ENCODE measurements around the gene MRGPRD. TPM values are rescaled to one million over a fixed set of nuclear protein-coding genes. Genes with fewer than 3 reads are reported as not detected.

MRGPRD gene
- total RNA-seq, 1 experiment from 2014 or later = not detected

DNA sequence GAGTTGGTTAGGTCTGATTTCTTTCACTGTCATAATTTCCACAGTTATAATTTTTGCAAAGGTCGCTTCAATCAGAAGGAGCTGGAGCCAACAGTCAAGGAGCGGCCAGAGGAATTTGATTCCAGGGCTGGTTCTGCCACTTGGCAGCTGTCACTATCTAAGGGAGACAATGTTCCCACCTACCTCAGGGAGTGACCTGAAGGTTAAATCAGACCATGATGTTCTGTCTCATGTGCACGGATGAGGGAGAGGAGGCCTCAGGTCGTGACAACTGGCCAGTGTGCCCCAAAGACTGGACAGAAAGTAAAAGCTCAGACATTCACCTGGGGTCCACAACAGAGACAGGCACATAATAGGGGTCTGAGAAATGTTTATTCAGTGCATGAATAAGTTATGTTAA lies 7.6 kb downstream of the MRGPRD start:
- no peak for DNase-seq (ENCODE audit: unreplicated experiment)
- TF ChIP-seq, protein P1, sequence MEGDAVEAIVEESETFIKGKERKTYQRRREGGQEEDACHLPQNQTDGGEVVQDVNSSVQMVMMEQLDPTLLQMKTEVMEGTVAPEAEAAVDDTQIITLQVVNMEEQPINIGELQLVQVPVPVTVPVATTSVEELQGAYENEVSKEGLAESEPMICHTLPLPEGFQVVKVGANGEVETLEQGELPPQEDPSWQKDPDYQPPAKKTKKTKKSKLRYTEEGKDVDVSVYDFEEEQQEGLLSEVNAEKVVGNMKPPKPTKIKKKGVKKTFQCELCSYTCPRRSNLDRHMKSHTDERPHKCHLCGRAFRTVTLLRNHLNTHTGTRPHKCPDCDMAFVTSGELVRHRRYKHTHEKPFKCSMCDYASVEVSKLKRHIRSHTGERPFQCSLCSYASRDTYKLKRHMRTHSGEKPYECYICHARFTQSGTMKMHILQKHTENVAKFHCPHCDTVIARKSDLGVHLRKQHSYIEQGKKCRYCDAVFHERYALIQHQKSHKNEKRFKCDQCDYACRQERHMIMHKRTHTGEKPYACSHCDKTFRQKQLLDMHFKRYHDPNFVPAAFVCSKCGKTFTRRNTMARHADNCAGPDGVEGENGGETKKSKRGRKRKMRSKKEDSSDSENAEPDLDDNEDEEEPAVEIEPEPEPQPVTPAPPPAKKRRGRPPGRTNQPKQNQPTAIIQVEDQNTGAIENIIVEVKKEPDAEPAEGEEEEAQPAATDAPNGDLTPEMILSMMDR (IDR thresholded peaks at IDR 0.05; ENCODE audit: unreplicated experiment) = no peak
- ChIA-PET CTCF (interaction anchor here (1.5 kb wide), 1 partner anchor 10 kb away, joined by 3 read pairs; no protein-coding TSS in a partner anchor), POLR2A (no interaction called here)
- H3K27me3 Mint-ChIP-seq (ENCODE audit: insufficient read depth, unreplicated experiment) = peaks cover 57% of the 10 kb centered on the region
- H3K9me3 Mint-ChIP-seq (ENCODE audit: unreplicated experiment) = no peaks in the 10 kb centered on the region
- H3K27ac Mint-ChIP-seq (ENCODE audit: low read depth, unreplicated experiment) = no peak overlapping the region
- intact Hi-C loops (cut with micrococcal nuclease) = no loop called here
- no TSS peak for BruUV-seq (replicated peaks)
- H3K36me3 Mint-ChIP-seq (ENCODE audit: insufficient read depth, unreplicated experiment) = no peaks in the 10 kb centered on the region
- no peak overlapping the region for H3K4me3 Mint-ChIP-seq (ENCODE audit: unreplicated experiment)
- H3K4me1 Mint-ChIP-seq (ENCODE audit: insufficient read depth, unreplicated experiment) = no peaks in the 10 kb centered on the region

DNA sequence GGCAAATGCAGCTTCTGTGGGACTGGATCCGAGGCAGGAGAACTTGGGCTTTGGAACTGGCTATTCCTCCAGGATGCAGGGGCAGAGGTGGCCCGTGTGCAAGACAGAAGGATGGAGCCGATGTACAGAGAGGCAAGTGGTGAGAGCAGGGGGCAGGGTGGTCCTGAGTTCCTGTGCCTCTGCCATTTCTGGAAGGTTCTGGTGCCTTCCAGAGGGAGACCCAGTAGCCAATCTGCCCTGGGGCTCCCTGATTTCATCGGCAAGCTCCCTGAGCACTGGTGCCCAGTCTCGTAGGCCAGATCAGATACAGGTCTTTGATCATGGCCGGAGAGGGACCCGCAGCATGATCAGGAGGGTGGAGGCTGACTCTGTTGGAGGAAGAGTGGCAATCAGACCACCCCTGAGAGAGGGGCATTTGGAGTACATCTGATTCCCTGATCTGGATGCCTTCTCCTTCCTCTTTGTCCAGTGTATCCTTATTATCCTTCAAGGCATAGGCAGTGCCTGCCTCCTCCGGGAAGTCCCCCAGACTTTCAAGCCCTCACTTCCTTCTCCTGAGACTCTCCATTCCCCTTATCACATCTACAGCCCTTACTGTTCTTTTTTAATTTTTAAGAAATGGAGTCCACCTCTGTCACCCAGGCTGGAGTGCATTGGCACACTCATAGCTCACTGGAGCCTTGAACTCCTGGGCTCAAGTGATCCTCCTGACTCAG lies 9.7 kb downstream of the MRGPRD start:
- no peaks in the 10 kb centered on the region for H3K4me1 Mint-ChIP-seq (ENCODE audit: insufficient read depth, unreplicated experiment)
- no peak overlapping the region for H3K27ac Mint-ChIP-seq (ENCODE audit: low read depth, unreplicated experiment)
- H3K27me3 Mint-ChIP-seq (ENCODE audit: insufficient read depth, unreplicated experiment) = peaks cover 66% of the 10 kb centered on the region
- ChIA-PET CTCF (interaction anchor here (0.7 kb wide), 2 partner anchors 276 to 678 kb away, joined by 3 to 4 read pairs; no protein-coding TSS in a partner anchor), POLR2A (no interaction called here)
- DNase-seq (ENCODE audit: unreplicated experiment) = no peak
- intact Hi-C loops (cut with micrococcal nuclease) = no loop called here
- no peaks in the 10 kb centered on the region for H3K36me3 Mint-ChIP-seq (ENCODE audit: insufficient read depth, unreplicated experiment)
- no peaks in the 10 kb centered on the region for H3K9me3 Mint-ChIP-seq (ENCODE audit: unreplicated experiment)
- BruUV-seq (replicated peaks) = no TSS peak
- H3K4me3 Mint-ChIP-seq (ENCODE audit: unreplicated experiment) = no peak overlapping the region
- TF ChIP-seq, protein P1 (IDR thresholded peaks at IDR 0.05; ENCODE audit: unreplicated experiment) = no peak

DNA sequence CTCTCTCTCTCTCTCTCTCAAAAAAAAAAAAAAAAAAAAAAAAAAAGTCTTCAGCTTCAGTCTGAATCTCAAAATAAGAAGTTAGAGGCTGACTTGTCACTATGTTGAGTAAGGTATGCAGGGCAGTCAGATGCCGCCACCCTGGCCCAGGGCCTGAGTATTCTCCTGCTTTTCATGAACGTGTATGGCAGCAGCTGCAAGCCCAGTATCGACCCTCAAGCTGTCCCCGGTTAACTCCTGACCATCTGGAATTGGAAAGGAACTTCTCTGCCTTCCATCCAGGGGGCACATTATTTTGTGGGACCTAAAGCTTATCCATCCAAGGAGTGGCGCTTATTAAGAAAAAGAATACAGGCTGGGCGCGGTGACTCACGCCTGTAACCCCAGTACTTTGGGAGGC lies 11.4 kb downstream of the MRGPRD start:
- BruUV-seq (replicated peaks) = no TSS peak
- no peaks in the 10 kb centered on the region for H3K9me3 Mint-ChIP-seq (ENCODE audit: unreplicated experiment)
- no peak overlapping the region for H3K27ac Mint-ChIP-seq (ENCODE audit: low read depth, unreplicated experiment)
- ChIA-PET POLR2A (no interaction called here), CTCF (no interaction called here)
- H3K4me1 Mint-ChIP-seq (ENCODE audit: insufficient read depth, unreplicated experiment) = no peaks in the 10 kb centered on the region
- DNase-seq (ENCODE audit: unreplicated experiment) = no peak
- H3K27me3 Mint-ChIP-seq (ENCODE audit: insufficient read depth, unreplicated experiment) = peaks cover 66% of the 10 kb centered on the region
- no peak overlapping the region for H3K4me3 Mint-ChIP-seq (ENCODE audit: unreplicated experiment)
- intact Hi-C loops (cut with micrococcal nuclease) = no loop called here
- TF ChIP-seq, protein P1 (IDR thresholded peaks at IDR 0.05; ENCODE audit: unreplicated experiment) = no peak
- no peaks in the 10 kb centered on the region for H3K36me3 Mint-ChIP-seq (ENCODE audit: insufficient read depth, unreplicated experiment)

DNA sequence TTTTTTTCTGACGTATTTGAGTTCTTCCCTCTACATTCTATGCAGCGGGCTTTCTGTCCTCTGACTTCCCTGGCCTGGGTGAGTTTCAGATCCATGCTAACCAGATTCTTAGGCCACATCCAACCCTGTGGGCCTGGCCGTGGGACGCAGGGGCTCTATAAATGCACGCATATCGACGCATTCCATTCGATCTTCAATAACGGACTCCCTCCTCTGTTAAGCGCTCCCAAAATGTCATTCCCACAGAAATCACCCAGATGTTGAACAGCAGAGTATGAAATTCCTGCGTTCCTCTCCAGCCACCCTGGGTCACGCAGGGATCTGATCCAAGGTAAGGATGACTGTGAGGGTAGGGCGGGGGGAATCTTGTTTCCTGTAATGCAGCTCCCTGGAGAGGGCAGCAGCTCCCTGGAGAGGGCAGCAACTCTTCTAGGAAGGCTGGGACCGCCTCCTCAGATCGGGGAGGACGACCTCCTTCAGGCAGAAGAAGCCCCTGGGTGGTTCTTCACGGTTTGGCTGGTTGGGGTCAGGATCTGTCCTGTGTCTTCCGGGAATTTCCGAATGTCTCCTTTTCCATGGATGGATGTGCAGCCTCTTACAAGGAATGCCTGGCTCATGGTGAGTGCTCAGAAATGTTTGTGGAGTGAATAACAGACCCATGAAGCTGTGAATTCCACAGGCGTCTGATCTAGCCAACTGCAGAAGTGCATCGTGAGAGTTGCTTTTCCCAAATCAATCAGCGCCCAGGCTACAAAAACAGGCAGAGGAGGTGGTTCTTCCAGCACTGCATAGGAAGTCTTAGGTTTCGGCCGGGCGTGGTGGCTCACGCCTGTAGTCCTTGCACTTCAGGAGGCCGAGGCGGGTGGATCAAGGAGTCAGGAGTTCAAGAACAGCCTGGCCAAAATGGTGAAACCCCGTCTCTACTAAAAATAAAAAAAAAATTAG lies 12.2 kb downstream of the MRGPRD start:
- Mint-ChIP-seq H3K9me3 (ENCODE audit: unreplicated experiment) (no peaks in the 10 kb centered on the region), H3K4me3 (ENCODE audit: unreplicated experiment) (no peak overlapping the region), H3K27me3 (ENCODE audit: insufficient read depth, unreplicated experiment) (peaks cover 65% of the 10 kb centered on the region), H3K27ac (ENCODE audit: low read depth, unreplicated experiment) (no peak overlapping the region), H3K36me3 (ENCODE audit: insufficient read depth, unreplicated experiment) (no peaks in the 10 kb centered on the region), H3K4me1 (ENCODE audit: insufficient read depth, unreplicated experiment) (no peaks in the 10 kb centered on the region)
- intact Hi-C loops (cut with micrococcal nuclease) = no loop called here
- BruUV-seq (replicated peaks) = no TSS peak
- ChIA-PET CTCF (no interaction called here), POLR2A (no interaction called here)
- DNase-seq (ENCODE audit: unreplicated experiment) = no peak
- TF ChIP-seq, protein P1 (IDR thresholded peaks at IDR 0.05; ENCODE audit: unreplicated experiment) = no peak

Measured in MCF 10A (cell line).